NB4 (cell line): ENCODE data around the gene CYB561D1.

Source experiments
- DNase-seq: peaks from one replicate; pipeline ENCODE4 v3.0.0; 2010; ENCODE audit warnings: low read depth
- H3K4me3 ChIP-seq: one replicate; pipeline ENCODE4 v1.5.1; 2011; ENCODE audit warnings: mild to moderate bottlenecking, low read depth, low read length, moderate library complexity
- MYC ChIP-seq: IDR thresholded peaks from 2 replicates; pipeline ENCODE4 v1.6.1; 2011; ENCODE audit warnings: low read depth, low read length
- POLR2A ChIP-seq: IDR thresholded peaks from 2 replicates; pipeline ENCODE4 v1.6.1; 2011; ENCODE audit warnings: mild to moderate bottlenecking; ENCODE audit not compliant: insufficient read length; ENCODE audit errors: extremely low read depth
- TF ChIP-seq, protein P1 (sequence below): IDR thresholded peaks from 2 replicates; pipeline ENCODE4 v1.6.1; 2011; ENCODE audit warnings: low read depth, low read length
- TF ChIP-seq, protein P2 (sequence below): IDR thresholded peaks from one replicate; pipeline ENCODE4 v1.5.1; 2012; ENCODE audit warnings: low read depth, low read length

CYB561D1 gene

DNA sequence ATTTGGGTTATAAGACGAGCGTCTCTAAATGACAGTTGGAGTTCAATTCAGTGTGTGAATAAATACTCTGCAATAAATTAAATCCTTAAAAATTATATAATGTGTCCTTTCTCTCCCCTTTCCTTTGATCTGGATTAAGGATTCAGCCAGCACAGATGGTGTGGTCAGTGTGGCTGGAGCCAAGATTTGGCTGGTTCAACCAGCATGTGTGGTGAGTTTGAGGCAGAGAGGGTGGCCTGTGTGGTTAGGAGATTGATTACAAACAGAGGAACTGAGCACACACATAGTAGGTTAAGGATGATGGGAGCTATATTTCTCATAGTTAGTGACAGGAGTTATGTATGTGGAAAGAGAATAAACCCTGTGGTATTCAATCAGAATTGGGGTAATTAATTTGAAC, 29.8 kb downstream of the CYB561D1 start:
- no peak for DNase-seq
- no peak overlapping the region for H3K4me3 ChIP-seq
- TF ChIP-seq MYC (no peak), POLR2A (no peak)
- TF ChIP-seq, protein P1, sequence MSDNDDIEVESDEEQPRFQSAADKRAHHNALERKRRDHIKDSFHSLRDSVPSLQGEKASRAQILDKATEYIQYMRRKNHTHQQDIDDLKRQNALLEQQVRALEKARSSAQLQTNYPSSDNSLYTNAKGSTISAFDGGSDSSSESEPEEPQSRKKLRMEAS: no peak
- TF ChIP-seq, protein P2, sequence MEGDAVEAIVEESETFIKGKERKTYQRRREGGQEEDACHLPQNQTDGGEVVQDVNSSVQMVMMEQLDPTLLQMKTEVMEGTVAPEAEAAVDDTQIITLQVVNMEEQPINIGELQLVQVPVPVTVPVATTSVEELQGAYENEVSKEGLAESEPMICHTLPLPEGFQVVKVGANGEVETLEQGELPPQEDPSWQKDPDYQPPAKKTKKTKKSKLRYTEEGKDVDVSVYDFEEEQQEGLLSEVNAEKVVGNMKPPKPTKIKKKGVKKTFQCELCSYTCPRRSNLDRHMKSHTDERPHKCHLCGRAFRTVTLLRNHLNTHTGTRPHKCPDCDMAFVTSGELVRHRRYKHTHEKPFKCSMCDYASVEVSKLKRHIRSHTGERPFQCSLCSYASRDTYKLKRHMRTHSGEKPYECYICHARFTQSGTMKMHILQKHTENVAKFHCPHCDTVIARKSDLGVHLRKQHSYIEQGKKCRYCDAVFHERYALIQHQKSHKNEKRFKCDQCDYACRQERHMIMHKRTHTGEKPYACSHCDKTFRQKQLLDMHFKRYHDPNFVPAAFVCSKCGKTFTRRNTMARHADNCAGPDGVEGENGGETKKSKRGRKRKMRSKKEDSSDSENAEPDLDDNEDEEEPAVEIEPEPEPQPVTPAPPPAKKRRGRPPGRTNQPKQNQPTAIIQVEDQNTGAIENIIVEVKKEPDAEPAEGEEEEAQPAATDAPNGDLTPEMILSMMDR: no peak

DNA sequence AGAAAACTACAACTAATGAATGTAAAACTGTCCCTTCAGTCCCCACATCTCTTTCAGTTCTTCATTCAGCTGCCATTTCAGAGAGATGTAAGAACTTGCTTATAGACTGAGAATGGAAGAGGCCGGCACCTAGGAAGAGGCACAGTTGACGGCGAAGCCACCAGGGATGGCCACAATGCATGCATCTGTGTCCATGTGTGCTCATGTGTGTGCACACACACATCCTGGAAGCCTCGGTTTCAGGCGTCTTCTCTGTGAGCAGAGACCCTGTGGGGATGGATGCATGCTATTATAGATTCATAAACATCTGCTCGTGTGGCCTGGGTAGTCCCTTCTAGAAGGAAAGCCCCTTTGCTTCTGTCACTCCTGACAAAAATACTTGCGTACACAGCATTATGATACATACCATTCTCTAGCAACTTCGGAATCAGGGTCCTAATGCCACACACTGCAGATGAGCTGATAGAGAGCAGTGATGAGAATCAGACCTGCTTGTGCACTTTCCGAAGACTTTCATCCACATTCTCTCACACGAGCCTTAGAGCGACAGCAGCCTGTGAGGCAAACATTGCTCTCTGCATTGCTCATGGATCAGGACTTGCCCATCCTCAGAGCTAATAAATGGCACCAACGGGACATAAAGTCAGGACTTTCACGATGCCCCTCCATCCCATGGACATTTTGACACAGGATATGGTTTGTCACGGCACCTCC, 33.4 kb downstream of the CYB561D1 start:
- DNase-seq: no peak
- TF ChIP-seq, protein P2: no peak
- TF ChIP-seq, protein P1: no peak
- TF ChIP-seq MYC (no peak), POLR2A (no peak)

DNA sequence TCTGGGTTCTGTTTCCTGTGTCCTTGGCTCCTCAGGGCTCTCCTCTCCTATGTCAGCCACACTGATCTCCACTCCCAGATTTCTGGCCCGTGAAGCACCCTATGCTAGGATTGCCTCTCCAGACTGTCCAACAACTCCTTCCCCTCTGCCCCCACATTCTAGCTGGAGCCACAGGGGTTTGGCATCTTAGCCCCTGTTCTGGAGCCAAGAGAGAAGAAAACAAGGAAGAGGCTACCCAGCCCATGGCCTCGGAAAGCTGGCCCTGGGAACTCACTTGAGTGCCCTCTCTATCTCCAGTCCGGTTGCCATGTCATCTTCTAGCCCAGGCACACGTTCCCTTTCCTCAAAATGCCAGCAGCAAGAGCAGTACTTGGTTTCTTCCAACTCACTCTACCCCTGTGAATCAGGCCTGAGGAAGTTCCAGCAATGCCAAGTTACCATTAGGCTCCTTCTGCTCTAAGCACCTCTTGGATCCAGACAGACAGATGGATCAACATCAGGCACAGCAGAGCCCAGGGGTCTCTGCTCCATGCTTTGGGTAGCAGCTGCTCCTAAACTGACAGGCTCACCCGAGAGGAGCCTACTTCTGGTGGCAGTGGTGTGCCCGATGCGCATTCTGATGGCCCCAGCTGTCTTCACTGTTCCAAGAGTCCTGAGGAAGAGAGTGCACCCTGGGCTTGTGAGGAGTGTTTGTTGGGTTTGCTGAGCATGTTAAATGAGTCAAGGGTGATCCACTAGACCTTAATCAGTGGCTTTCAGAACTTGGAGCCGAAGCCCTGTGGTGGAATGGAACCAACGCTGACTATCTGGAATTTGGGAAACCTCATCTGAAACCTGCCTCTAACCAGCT, 34.2 kb downstream of the CYB561D1 start:
- no peak for DNase-seq
- no peak overlapping the region for H3K4me3 ChIP-seq
- no peak for TF ChIP-seq POLR2A
- TF ChIP-seq, protein P2: no peak
- no peak for TF ChIP-seq MYC

More for the DNA sequence above, 33.4 kb downstream of the CYB561D1 start:
- H3K4me3 ChIP-seq: no peak overlapping the region

DNA sequence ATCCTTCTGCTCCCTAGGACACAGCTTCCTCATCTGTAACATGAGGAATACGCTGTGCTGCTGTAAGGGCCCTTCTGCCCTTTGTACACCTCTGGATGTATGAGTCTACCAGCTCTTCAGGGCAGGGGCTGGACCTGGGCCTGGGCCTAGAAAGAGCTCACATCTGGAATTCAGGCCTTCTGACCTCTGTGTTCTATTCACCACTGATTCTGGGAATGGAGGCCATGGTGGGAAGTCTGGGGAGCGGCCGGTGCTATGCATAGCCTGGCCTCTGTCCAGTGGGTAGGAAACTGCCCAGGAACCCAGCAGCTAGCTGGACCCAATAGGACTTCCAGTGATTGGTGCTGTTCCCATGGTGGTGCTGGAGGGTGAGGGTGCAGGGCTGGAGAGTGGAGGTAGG, 34.8 kb downstream of the CYB561D1 start:
- TF ChIP-seq, protein P2: no peak
- TF ChIP-seq POLR2A (no peak), MYC (no peak)
- TF ChIP-seq, protein P1: no peak
- no peak overlapping the region for H3K4me3 ChIP-seq
- no peak for DNase-seq

DNA sequence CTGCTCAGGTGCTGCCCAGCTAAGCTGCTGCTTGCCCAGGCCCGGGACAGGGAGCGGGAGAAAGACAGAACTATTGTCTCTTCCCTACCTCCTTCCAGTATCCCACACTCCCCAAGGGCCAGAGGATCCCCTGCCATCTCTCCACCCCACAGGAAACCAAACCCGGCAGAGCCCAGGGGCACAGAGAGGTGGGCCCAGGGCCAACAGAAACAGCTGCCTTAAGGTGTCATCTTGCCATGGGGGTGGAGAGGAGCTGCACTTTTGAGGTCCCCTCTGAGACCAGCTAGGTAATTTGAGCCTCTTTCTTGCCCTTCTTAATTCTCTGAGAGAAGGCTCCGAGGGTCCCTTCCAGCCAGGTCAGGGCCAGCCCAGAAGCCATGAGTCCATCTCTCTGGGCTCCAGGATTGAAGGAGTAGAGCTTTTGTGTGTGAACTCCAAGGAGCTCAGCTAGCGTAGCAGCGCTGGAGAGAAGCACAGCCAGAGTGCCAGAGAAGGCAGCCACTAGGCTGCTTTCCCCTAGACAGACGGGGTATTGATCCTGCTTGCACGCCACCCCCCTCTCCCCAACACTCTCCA, 36.1 kb downstream of the CYB561D1 start:
- no peak for DNase-seq
- H3K4me3 ChIP-seq: no peak overlapping the region
- TF ChIP-seq, protein P2: no peak
- TF ChIP-seq POLR2A (no peak), MYC (no peak)
- TF ChIP-seq, protein P1: no peak
